HG03025 (cell line): ENCODE data around the gene LCAT.
"Not testable (repeated sequence)": the region's sequence is repeated elsewhere in the genome, so short reads cannot be mapped to it uniquely, and the experiment has no call there.

Experiments
- ATAC-seq: cut with Tn5 transposase; IDR thresholded peaks from one replicate; pipeline ENCODE4 v1.9.1; 2021; ENCODE audit warnings: mild to moderate bottlenecking, moderate library complexity; ENCODE audit not compliant: unreplicated experiment, low FRiP score

LCAT gene

GRCh38 chr16:67950335-67950843 is 6.5 kb upstream of the LCAT start:
- no peak for ATAC-seq

DNA sequence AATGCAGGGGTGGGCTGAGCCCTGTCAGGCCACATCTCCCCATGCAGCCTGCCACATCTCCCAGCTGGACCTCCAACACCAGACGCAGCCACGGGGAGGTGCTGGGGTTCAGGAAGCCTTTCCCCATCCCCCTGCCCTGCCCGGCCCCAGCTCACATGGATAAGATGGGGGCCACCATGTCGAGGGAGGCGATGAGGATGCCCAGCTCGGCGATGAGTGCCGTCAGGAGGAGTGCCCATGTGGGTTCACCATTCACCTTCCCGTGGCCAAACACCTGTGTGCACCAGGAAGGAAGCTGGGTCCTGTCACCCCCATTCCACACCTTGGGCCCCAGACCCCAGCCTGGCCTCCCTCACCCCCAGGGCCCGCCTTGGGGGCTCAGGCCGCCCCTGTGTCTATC is 5.7 kb upstream of the LCAT start:
- no peak for ATAC-seq

- no peak for ATAC-seq
Observed at GRCh38 chr16:67948015-67948414, 4.1 kb upstream of the LCAT start.

DNA sequence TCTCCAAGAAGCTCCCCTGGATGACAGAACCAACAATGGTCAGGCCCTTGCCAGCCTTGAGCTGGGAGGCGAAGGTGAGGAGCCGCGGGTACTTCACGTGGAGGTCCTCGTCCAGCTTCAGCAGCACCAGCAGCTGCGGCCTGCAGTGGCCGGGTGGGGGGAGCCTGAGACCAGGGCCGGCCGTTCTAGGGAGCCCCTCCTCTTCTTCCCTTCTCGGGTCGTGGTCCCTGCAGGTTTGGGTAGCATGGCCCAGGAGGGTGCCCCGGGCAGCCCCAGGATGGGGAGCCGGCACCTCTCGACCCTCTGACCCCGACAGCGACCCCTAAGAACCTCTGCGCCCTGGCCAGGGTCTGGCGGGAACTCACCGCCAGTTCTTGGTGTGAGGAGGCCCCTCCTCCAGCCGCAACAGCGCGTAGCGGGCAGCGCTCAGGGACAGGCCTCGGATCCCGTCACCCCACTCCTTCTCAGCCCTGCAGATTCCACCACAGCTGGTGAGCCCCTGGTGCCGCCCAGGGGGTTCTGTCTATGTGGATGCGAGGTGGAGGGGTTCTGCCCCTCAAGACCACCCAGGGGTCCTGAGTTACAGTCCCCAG is 3.1 kb upstream of the LCAT start:
- ATAC-seq, result no peak

DNA sequence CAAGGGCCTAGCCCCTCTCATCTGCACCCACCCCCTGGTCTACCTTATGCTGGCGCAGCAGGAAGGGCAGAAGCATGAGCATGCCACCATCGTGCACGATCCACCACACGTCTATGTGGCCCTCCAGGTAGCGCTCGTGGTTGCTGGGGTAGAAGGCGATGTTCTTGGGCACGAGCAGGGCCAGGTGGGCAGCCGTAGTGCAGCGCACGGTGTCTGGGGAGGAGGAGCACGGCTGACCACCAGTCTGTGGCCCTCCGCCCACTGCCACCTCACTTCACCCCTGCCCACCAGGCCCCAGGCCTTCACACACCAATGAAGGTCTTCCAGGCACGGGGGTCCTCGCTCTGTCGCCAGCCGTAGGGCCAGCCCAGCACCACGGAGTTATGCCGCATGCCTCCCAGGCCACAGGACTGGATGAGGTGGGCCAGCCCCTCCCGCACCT is 2.2 kb upstream of the LCAT start:
- ATAC-seq, result no peak

DNA sequence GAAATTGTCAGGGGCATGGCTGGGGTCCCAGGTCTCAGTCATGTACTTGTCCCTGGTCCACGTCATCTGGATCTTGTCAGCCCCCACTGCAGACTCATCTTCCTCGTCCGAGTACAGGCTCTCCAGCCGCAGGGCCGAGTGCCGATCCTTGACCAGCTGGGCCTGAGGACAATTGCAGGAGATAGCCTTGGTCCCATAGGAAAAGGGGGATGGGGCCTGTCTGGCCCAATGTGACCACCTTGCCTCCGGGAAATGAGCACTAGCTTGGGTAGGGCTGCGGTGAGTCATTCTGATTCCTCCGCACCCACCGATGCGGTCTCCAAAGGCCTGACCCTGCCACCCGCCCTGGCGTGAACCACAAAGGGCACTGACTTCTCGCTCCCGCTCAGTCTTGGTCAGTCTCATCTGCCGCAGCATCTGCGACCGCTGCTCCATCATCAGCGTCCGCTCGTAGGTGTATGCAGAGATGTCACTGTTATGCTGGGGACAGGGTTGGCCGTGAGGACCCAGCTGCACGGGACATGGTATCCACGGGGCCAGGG is 1.5 kb upstream of the LCAT start:
- no peak for ATAC-seq

DNA sequence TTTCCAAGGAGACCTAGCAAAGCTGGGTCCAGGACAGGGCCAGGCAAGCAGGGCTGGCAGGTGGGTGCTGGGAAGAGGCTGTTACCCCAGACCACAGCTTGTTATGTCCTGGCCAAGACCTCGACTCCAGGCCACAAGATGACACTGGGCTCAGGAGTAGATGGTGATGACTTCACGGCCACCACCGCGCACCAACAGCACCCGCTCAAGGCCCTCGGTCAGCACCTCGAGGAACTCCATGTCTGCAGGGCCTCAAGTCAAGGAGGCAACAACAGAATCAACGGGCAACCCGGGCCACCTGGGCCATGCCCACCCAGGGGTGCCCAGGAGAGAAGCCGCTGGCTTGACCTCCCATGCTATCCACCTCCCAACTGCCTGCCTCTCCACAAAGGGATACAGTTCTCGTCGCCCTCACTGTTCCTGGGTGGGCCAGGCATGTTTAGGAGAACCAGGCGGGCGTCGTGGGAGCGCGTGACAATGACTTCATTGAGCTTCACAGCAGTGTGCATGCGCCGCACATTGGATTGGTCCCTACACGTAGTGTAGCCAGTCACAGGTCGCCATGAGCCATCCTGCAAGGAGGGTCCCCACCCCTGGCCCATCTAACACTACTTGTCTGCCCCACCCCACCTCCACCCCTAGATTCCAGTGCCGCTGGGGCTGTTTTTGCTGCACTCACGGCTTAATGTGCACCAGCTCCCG is 921 bp upstream of the LCAT start:
- no peak for ATAC-seq

DNA sequence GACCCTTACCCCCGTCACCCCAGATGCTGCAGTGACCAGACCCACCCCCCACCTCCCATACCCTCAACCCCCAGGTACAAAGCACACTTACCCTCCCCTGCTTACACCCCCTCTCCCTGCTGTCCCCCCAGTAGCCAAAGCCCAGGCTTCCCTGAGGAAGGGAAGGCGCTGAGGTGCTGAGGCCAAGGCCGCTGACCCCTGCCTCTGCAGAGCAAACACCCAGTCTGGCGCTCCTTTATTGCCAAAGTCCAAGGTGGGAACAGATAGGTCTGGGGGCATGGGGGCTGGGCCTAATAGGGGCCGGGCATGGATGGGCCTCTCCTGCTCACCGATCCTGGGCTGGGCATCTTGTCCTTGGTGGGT is 683 bp downstream of the LCAT start:
- no peak for ATAC-seq

DNA sequence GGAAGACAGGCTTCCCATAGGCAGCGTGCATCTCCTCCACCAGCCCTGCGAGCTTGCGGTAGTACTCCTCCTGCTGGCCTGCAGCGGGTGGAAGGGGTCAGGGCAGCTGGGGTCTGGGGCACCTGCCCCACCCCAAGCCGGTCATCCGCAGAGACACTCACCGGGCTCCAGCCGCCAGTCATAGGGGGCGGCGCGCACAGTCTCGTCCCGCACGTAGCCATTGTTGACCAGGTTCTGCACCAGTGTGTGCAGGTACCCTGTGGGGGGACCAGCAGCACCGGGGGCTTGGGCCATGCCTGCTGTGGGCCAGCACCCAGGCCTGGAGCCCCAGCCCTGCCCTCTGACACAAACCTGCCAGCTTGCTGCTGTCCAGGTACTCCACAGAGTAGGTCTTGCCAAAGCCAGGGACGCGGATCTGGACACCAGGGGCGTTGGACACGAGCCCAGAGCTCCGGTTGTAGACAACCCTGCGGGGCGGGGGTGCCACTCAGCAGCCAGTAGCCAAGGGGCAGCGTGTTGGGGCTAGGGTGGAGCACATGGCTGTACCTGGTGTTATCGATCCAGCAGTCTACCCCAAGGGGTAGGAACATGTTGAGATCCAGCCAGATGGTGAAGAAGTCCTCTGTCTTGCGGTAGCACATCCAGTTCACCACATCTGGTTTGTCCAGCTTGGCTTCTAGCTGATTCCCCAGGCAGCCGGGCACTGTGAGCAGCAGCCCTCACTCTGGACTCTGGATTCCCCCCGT is 1.2 kb downstream of the LCAT start:
- ATAC-seq, result no peak

DNA sequence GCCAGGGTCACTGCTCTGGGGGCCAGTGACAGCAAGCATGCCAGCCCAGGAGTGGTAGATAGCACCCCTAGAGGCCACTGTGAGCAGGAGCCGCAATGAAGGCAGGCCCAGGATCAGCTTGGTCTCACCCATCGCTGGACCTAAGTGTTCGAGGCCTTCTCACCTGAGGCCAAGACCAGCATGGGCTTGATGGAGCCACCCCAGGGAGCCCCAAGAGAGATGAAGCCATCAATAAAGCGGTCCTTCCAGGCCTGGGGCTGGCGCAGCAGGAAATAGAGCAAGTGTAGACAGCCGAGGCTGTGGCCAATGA is 1.8 kb downstream of the LCAT start:
- no peak for ATAC-seq

DNA sequence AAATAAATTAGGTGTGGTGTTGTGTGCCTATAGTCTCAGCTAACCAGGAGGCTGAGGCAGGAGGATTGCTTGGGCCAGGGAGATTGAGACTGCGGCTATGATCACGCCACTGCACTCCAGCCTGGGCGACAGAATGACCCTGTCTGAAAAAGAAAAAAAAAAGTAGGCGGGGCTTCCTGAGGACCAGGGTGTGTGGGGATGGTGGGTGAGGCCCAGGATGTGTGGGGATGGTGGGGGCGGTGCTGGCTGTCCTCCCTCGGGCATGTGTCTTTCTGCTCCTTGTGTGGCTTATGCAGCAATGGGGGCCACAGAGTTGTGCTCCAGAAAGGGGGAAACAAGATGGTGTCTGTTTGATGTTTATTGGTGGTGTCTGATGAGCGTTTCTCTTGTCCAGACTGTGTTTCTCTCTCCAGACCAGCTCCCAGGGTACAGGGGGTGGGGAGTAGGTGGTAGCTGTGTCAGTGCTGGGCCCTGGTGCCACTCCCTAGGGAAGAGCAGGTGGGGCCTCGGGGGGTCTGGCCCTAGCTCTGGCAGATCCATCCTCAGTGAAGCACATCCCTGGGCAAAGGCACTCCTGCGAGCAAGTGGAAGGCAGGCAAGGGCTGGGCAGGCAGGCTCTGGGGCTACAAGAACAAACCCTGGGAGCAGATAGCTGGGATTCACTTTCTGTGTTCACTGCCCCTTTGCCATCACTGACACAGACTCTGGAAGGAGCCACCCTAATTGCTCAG is 2.3 kb downstream of the LCAT start:
- ATAC-seq, result no peak

- no peak for ATAC-seq
Observed at GRCh38 chr16:67940446-67941089, 3.4 kb downstream of the LCAT start.

- ATAC-seq, result no peak
Observed at GRCh38 chr16:67939507-67940445, 4.1 kb downstream of the LCAT start.

- ATAC-seq, result not testable (repeated sequence)
Observed at GRCh38 chr16:67937713-67938112, 6.2 kb downstream of the LCAT start.

- ATAC-seq, result no peak
Observed at GRCh38 chr16:67936880-67937605, 6.9 kb downstream of the LCAT start.

DNA sequence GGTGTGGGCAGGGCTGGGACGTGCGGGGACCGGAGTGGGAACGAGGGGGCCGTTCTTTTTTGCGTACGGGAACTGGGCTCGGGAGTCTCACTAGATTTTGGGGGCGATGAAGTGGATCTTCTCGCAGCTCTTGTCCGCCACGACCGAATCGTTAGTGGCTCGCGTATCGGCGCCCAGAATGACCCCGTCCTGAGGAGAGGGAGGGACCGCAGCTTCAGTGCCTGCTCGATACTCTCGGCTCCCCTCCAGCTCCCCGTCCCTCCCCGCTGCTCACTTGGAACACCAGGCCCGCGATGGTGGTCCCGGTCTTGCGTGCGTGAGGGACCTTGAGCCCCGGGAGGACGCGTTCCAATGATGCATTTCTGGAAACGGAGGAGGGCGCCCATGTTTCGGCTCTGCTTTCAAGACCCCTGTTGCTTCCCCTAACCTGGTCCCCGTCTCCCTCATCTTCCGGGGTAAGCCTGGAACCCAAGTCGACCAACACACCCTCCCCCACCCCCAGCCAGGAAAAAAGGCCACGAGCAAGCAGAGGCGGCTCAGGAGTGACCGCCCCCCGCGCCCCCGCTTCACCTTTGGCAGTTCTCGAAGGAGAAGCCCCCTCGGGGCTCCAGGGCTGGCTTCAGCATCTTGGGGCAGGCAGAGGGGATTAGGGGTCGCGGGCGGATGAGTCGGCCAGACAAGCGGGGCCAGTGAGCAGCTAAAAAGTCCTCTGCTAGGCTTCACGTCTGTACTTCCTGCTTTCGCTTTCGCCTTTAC is 7.6 kb downstream of the LCAT start, which contains the start of gene PSMB10:
PSMB10 (minus strand) TSS at position 727 of the 756 bp plus-strand sequence; CDS start at position 626, 101 bp downstream.
- no peak for ATAC-seq

DNA sequence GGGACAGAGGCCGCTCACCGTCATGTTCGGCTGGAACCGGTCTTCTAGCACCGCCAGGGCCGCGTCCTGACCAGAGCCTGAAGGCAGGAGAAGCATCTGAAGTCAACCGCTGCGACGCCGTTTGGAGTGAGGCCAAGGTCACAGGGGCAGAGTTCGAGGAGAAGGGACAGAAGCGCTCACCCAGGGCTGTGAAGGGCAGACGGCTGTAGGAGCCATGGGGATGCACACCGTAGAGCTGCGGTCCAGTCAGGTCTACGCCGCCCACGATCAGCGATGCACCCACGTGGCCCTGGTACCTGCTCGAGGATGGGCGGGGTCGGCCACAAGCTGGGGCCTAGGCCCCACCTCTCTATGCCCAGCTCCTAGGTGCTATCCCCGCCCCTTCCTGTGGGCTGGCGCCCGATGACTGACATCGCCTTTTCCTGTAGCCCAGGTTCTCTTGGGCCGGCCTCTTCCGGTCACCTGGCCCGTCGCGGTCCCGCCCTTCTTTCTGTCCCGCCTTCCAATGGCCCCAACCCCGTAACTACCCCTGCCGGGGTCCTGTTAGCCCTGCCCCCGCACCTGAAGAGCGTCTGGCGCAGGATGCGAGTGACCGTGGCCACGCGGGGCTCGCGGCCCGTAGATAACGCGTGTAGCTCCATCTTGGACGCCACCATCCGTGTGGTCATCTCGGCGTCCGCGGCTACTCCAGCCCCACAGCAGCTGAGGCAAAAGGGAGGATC is 8.4 kb downstream of the LCAT start:
- ATAC-seq, result peak; percentile 68
